Measurements from ENCODE around the gene SPAG16.

SPAG16 gene

GRCh38 chr2:213249502-213249901, 34.8 kb upstream of the SPAG16 start:
- TF ChIP-seq CTCF (IDR thresholded peaks at IDR 0.05; ENCODE audit: extremely low read depth, insufficient read depth, missing control alignments) = no peak
- in situ Hi-C loops (cut with MboI; ENCODE audit: low pct_unique_long_range_greater_than_20kb, low sequenced_read_pairs, unreplicated experiment) = no loop called here
- DNase-seq (ENCODE audit: low spot score) = no peak

DNA sequence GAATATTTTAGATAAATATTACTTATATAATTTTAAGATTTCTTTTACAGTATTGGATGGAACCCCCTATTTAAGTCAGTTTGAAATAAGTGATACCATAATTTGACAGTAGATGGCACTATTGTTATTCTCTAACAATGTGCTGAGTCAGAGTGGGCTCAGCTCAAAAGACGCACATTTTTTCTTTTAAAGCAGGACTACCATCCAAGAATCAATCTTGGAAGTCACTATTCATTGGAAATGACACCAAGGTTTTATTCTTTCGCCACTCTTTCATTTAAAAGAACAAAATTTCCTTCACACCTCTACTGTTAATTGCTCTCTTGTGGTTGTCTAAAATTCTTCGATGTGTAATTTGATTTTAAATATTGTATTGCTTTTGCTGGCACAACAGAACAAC, 32.6 kb upstream of the SPAG16 start:
- DNase-seq (ENCODE audit: low spot score) = peak; percentile 28
- TF ChIP-seq CTCF (IDR thresholded peaks at IDR 0.05; ENCODE audit: extremely low read depth, insufficient read depth, missing control alignments) = peak; percentile 53
- in situ Hi-C loops (cut with MboI; ENCODE audit: low pct_unique_long_range_greater_than_20kb, low sequenced_read_pairs, unreplicated experiment) = loop anchor here (25.0 kb wide), 1 partner anchor 1736 kb away; no protein-coding TSS in a partner anchor

DNA sequence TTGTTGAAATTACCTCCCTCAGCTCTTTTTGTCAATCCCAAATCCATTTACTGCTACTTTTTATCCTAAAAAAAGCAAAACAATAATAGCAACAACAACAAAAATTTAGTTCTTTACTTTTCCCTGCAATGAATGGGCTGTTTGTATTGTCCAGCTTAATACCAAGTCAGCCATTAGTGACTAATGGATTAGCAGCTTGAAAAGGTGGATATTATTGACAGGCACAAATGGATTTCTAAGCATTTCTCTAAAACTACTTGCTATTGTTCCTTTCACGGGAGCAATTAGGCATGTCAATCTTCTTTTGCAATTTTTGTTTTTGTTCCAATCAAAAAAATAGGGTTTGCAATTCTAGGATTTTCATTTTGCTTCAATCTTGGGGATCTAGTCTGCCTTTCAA, 32.1 kb upstream of the SPAG16 start:
- in situ Hi-C loops (cut with MboI; ENCODE audit: low pct_unique_long_range_greater_than_20kb, low sequenced_read_pairs, unreplicated experiment) = loop anchor here (25.0 kb wide), 1 partner anchor 1735 kb away; no protein-coding TSS in a partner anchor
- no peak for DNase-seq (ENCODE audit: low spot score)
- TF ChIP-seq CTCF (IDR thresholded peaks at IDR 0.05; ENCODE audit: extremely low read depth, insufficient read depth, missing control alignments) = no peak

- no peak for DNase-seq (ENCODE audit: low spot score)
- in situ Hi-C loops (cut with MboI; ENCODE audit: low pct_unique_long_range_greater_than_20kb, low sequenced_read_pairs, unreplicated experiment) = loop anchor here (25.0 kb wide), 1 partner anchor 1734 kb away; no protein-coding TSS in a partner anchor
- TF ChIP-seq CTCF (IDR thresholded peaks at IDR 0.05; ENCODE audit: extremely low read depth, insufficient read depth, missing control alignments) = no peak
Measured at GRCh38 chr2:213253162-213253561, 31.1 kb upstream of the SPAG16 start.

- TF ChIP-seq CTCF (IDR thresholded peaks at IDR 0.05; ENCODE audit: extremely low read depth, insufficient read depth, missing control alignments) = no peak
- in situ Hi-C loops (cut with MboI; ENCODE audit: low pct_unique_long_range_greater_than_20kb, low sequenced_read_pairs, unreplicated experiment) = loop anchor here (25.0 kb wide), 1 partner anchor 1728 kb away; no protein-coding TSS in a partner anchor
- no peak for DNase-seq (ENCODE audit: low spot score)
Measured at GRCh38 chr2:213259266-213259665, 25.0 kb upstream of the SPAG16 start.

- DNase-seq (ENCODE audit: low spot score) = no peak
- TF ChIP-seq CTCF (IDR thresholded peaks at IDR 0.05; ENCODE audit: extremely low read depth, insufficient read depth, missing control alignments) = no peak
- in situ Hi-C loops (cut with MboI; ENCODE audit: low pct_unique_long_range_greater_than_20kb, low sequenced_read_pairs, unreplicated experiment) = loop anchor here (25.0 kb wide), 1 partner anchor 1726 kb away; no protein-coding TSS in a partner anchor
Measured at GRCh38 chr2:213261237-213261636, 23.0 kb upstream of the SPAG16 start.

Measured in GM13977 (cell line).